H54 (cell line): ENCODE measurements around the gene EMC1.

ENCODE experiments used
- DNase-seq: peaks from one replicate; pipeline ENCODE4 v3.0.0; 2011; ENCODE audit warnings: low spot score, mixed read lengths; ENCODE audit not compliant: insufficient read length
- FAIRE-seq: peaks from 3 replicates; lab custom pipeline; 2011; peaks lifted over from hg19 to GRCh38; lab: Jason Lieb, UNC
- POLR2A ChIP-seq: IDR thresholded peaks from 2 replicates; pipeline ENCODE4 v1.6.1; 2011; ENCODE audit warnings: low read depth, mild to moderate bottlenecking, low read length

EMC1 gene

GRCh38 chr1:19179597-19180264 lies 71.6 kb downstream of the EMC1 start:
- FAIRE-seq (no peak), DNase-seq (no peak)
- no peak for TF ChIP-seq POLR2A

DNA sequence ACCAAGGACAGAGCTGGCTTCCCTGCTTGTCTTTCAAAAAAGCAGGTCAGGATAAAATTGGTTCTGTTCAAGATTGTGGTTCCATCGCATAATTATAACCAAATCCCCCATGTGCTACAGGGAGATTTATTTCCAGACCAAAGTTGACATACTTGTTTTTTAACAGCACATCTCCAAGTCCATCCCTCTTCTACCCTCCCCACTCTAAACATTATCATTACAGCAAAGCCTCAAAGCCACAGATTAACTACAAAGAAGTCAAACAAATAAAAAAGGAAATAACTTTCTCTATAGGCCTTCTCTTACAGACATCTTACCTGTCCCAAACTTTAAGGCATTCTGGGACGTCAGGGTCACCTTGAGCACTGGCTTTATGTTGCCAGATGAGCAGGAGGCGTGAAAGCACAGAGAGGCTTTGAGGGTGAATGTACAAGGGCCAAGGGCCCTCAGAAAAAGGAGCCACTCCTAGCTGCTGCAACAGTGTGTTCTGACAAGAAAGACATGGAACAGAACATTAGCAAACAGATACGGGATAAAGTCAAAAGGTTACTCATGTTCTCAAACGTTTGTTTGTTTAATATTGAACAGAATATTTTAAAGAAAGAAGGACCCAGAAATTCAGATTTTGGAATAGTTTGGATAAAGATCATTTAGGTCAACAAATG lies 72.5 kb downstream of the EMC1 start:
- DNase-seq = no peak
- no peak for TF ChIP-seq POLR2A
- no peak for FAIRE-seq

DNA sequence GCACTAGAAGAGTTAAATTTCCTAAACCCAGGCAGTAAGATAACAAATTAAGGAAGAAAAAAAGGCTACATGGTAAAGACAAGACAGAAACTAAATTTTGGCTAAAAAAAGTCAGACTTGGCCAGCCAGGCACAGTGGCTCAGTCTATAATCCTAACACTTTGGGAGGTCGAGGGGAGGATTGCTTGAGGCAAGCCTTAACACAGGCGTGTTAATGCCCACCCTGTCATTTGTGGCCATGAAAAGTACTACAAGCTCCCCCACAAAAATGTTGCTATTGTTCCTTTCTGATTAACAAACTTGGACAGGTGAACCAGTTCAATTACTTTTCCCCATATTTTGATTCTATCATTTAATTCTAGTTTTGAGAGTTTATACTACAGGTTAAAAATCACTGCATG lies 73.5 kb downstream of the EMC1 start:
- TF ChIP-seq POLR2A = no peak
- FAIRE-seq (no peak), DNase-seq (no peak)

- TF ChIP-seq POLR2A = no peak
- DNase-seq (no peak), FAIRE-seq (no peak)
Observed at GRCh38 chr1:19169642-19170041, 81.7 kb downstream of the EMC1 start.

DNA sequence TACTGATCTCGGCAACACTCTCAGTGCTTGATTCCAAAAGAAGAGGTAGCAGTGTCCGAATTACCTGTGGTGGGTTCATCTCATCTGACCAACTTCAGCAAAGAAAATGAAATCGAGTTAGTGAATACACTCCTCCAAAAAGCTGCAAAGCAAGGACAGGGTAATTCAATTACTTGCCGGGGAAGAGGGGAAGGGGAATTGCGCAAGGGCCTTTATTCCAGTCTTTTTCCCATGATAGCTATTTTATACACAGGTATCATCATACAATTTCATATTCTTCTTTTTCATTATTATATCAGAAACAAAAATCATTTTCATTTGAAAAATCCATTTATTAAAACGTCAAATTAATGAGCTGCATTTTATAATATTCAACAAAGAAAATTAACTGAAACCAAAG lies 84.2 kb downstream of the EMC1 start:
- no peak for TF ChIP-seq POLR2A
- DNase-seq (no peak), FAIRE-seq (no peak)

DNA sequence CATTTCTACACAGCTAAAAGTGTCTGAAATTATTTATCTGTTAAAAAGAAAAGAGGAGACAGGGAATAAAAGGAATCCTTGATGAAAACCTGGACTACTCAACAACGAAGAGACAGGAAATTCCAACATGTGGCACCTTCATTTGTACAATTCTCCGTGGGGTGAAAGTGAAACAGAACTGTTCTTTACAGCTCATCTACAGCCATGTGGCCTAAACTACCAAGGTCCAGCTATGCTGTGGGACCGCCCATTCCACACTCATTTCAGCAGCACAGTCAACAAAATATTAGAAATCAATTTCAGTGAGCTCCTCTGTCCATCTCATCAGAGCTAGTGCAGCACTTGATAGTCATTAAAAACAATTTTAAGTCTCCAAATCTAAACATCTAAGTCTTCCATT lies 85.3 kb downstream of the EMC1 start:
- DNase-seq (no peak), FAIRE-seq (no peak)
- no peak for TF ChIP-seq POLR2A
